GM19467 (cell line): ENCODE results near the gene SPRR2A.
"Not testable (repeated sequence)": the region's sequence is repeated elsewhere in the genome, so short reads cannot be mapped to it uniquely, and the experiment has no call there.

Experiments
- ATAC-seq: cut with Tn5 transposase; IDR thresholded peaks from one replicate; pipeline ENCODE4 v1.9.1; 2021; ENCODE audit warnings: mild to moderate bottlenecking, moderate library complexity; ENCODE audit not compliant: unreplicated experiment

The SPRR2A gene

GRCh38 chr1:153028766-153029165 lies 28.5 kb downstream of the SPRR2A start:
- ATAC-seq, result no peak

GRCh38 chr1:153025797-153026196 lies 31.5 kb downstream of the SPRR2A start:
- ATAC-seq, result no peak

GRCh38 chr1:153024413-153024812 lies 32.9 kb downstream of the SPRR2A start:
- no peak for ATAC-seq

- ATAC-seq, result no peak
Measured at GRCh38 chr1:153023109-153023508, 34.2 kb downstream of the SPRR2A start.

- ATAC-seq, result not testable (repeated sequence)
Measured at GRCh38 chr1:153022340-153022739, 35.0 kb downstream of the SPRR2A start.

GRCh38 chr1:153021829-153022228 lies 35.5 kb downstream of the SPRR2A start:
- not testable (repeated sequence) for ATAC-seq

GRCh38 chr1:153011235-153011758 lies 46.0 kb downstream of the SPRR2A start:
- not testable (repeated sequence) for ATAC-seq
